Measurements from ENCODE around the gene ELOB. TPM values are rescaled to one million over a fixed set of nuclear protein-coding genes. Genes with fewer than 3 reads are reported as not detected.

Gene ELOB
- total and polyA plus RNA-seq, 2 of the 8 experiments (the other 6 are each of a cell fraction or from before 2014, with no cell fraction given), result 237 to 1,357 TPM

DNA sequence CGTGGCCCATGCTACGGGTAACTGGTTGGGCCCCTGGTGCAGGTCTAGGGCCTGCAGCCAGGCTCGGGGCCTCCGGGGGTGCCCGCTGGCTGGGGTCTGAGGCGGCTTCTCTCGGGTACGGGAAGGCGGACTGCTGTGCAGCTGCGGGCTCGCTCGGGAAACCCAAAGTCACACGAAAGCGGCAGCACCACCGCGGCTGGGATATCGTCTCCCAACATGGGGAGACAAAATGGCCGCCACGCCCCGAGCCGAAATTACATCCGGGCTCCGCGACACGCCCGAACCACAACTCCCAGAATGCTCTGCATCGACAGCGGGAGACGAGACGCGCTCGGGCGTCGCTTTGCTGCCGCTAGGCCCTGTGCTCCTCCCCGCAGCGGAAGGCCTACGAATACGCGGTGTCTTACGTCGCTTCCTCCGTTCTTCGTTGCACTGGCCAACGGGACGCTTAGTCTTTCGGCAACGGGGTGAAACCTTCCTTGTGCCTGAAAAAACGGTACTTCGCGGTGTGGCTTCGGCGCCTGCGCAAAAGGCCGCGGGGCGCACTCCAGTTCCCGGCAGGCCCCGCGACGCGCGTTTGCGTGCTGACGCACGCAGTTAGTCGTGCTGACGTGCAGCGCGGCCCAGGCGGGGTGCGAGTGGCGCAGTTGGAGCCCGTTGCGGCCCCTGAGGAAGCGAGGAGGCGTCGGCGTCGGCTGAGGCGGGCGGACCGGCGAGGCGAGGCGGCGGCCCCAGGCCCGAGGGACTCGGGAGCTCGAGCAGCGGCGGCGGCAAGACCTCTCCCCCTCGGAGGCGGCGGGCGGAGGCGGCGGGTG lies 24.8 kb downstream of the ELOB start, which contains the start of gene SRRM2:
TSS of gene SRRM2 (plus strand) at position 604 of the 815 bp plus-strand sequence. CDS start 3,727 bp downstream, outside the sequence.
- Histone ChIP-seq H3K4me3 (ENCODE audit: extremely low read depth in 1 of 4, insufficient read depth in 2 of 4, low read depth in 3 of 4, low read length in 4 of 4) (peak within 1 kb of the TSS; percentile 75 to 93 (median 88)), H3K14ac (ENCODE audit: insufficient read length) (no peak within 1 kb of the TSS), H3K4me1 (replicated peaks in 1 of 4; ENCODE audit: control insufficient read depth in 3 of 4, insufficient read depth in 4 of 4, low read length in 3 of 4) (peaks cover 2 to 8% (median 5%) of the 10 kb centered on the region in 4 experiments; a peak in 6 of 7 replicates), H3K23ac (ENCODE audit: insufficient read length) (no peak within 1 kb of the TSS), H2AFZ (ENCODE audit: low read length) (peak within 1 kb of the TSS; percentile 90), H3K4ac (replicated peaks; ENCODE audit: insufficient read length, low read depth, low read length) (peak within 1 kb of the TSS; percentile 94), H3K9me3 (ENCODE audit: insufficient read depth in 2 of 2, low read depth in 1 of 2, low read length in 1 of 2) (no peaks in the 10 kb centered on the region), H4K20me1 (replicated peaks in 1 of 2; ENCODE audit: control insufficient read depth in 1 of 2, insufficient read depth in 2 of 2, low read length in 2 of 2) (peaks cover 21 to 22% of the 10 kb centered on the region in 2 experiments), H2BK5ac (ENCODE audit: low read depth, low read length) (peak within 1 kb of the TSS; percentile 100), H3K36me3 (ENCODE audit: control insufficient read depth in 2 of 4, insufficient read depth in 4 of 4, low read length in 3 of 4) (peaks cover under 1 to 15% (median 8%) of the 10 kb centered on the region in 4 experiments; a peak in 7 of 8 replicates), H3K79me2 (ENCODE audit: control insufficient read depth in 1 of 2, insufficient read depth in 2 of 2, low read length in 2 of 2) (peaks cover 38 to 51% of the 10 kb centered on the region in 2 experiments), H3K18ac (ENCODE audit: extremely low read depth, low read length) (peak within 1 kb of the TSS; percentile 100), H2BK15ac (ENCODE audit: low read length) (peak within 1 kb of the TSS; percentile 99; the same call in 1 of the 2 replicates), H2BK20ac (ENCODE audit: low read length) (peak within 1 kb of the TSS; percentile 98; the same call in 1 of the 2 replicates), H3K79me1 (ENCODE audit: low read depth, low read length) (peaks cover 5% of the 10 kb centered on the region), H2BK120ac (replicated peaks; ENCODE audit: low read depth, low read length) (peak within 1 kb of the TSS; percentile 96), H2BK12ac (ENCODE audit: low read depth, low read length) (peak within 1 kb of the TSS; percentile 100), H3K9ac (replicated peaks in 1 of 4; ENCODE audit: extremely low read depth in 1 of 4, low read depth in 3 of 4, low read length in 3 of 4) (peak within 1 kb of the TSS; percentile 98 to 100 (median 99)), H4K91ac (replicated peaks; ENCODE audit: insufficient read length, low read length) (peak within 1 kb of the TSS; percentile 100), H3K27me3 (replicated peaks in 1 of 4; ENCODE audit: control insufficient read depth in 3 of 4, extremely low read depth in 1 of 4, insufficient read depth in 3 of 4, low read length in 3 of 4) (no peaks in the 10 kb centered on the region), H2AK5ac (ENCODE audit: low read depth, low read length) (peak within 1 kb of the TSS; percentile 11; the same call in 1 of the 2 replicates), H3K4me2 (ENCODE audit: insufficient read depth in 1 of 2, low read depth in 2 of 2, low read length in 2 of 2) (peak within 1 kb of the TSS; percentile 82 to 99), H3K27ac (ENCODE audit: low read depth, low read length) (peak within 1 kb of the TSS; percentile 99), H4K5ac (ENCODE audit: insufficient read length, low read depth, low read length) (peak within 1 kb of the TSS; percentile 100), H3K23me2 (ENCODE audit: low read depth, low read length) (peaks cover 8% of the 10 kb centered on the region; the same call in 1 of the 2 replicates), H4K8ac (ENCODE audit: extremely low read depth, insufficient read depth, low read length) (peak within 1 kb of the TSS; percentile 100), H3K56ac (replicated peaks; ENCODE audit: insufficient read length, low read depth, low read length) (peak within 1 kb of the TSS; percentile 97)
- peak; percentile 78 to 96 for DNase-seq (ENCODE audit: low read depth in 1 of 2, low spot score in 2 of 2)
- 1% methylated on average over 90 of the region's 99 CpGs; no CpG with 5 or more reads in 1 of the 2 experiments for WGBS, 2 experiments (ENCODE audit: extremely low coverage in 1 of 2, insufficient coverage in 1 of 2, insufficient read length in 1 of 2, insufficient replicate concordance in 2 of 2, low coverage in 1 of 2, low lambda C conversion rate in 2 of 2, missing lambda C conversion rate in 1 of 2)
- CTCF ChIA-PET (ENCODE audit: partially characterized antibody), result interaction anchor here (0.8 kb wide), 1 partner anchor 18 kb away, joined by 3 read pairs; no protein-coding TSS in a partner anchor
- POLR2A ChIA-PET (ENCODE audit: partially characterized antibody), result interaction anchor here (0.6 to 8.3 kb wide), 32 partner anchors 8 to 883 kb away, joined by 3 to 180 read pairs (median 4); partner anchors contain the start of genes AMDHD2, ELOB, KCTD5 and PRSS27
- FAIRE-seq, result no peak
- peak; percentile 14; the same call in 1 of the 2 replicates for TF ChIP-seq TEAD4 (IDR thresholded peaks at IDR 0.05; ENCODE audit: low read depth, low read length)
- peak; percentile 67 for TF ChIP-seq TBP (IDR thresholded peaks at IDR 0.05; ENCODE audit: low read depth, low read length)
- TF ChIP-seq, protein P1, sequence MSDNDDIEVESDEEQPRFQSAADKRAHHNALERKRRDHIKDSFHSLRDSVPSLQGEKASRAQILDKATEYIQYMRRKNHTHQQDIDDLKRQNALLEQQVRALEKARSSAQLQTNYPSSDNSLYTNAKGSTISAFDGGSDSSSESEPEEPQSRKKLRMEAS (IDR thresholded peaks at IDR 0.05), result peak; percentile 46
- TF ChIP-seq EGR1 (IDR thresholded peaks at IDR 0.05; ENCODE audit: borderline replicate concordance, low read depth, low read length), result no peak
- TF ChIP-seq JUND (IDR thresholded peaks at IDR 0.05; ENCODE audit: low read length), result peak; percentile 21
- peak; percentile 76; the same call in 1 of the 2 replicates for TF ChIP-seq GTF2F1 (IDR thresholded peaks at IDR 0.05; ENCODE audit: borderline replicate concordance, low read depth, low read length)
- TF ChIP-seq GABPA (IDR thresholded peaks at IDR 0.05; ENCODE audit: borderline replicate concordance, insufficient read depth, low read length), result 0 out of 2 replicates have a peak, but pooled peaks have one; percentile 48
- TF ChIP-seq SIN3A (conservative IDR thresholded peaks at IDR 0.05 in 1 of 2, IDR thresholded peaks at IDR 0.05 in 1 of 2; ENCODE audit: low read depth in 1 of 2, low read length in 2 of 2), result peak in 1 of 2 experiments; percentile 39; a peak in 1 of 4 replicates
- peak; percentile 83 for TF ChIP-seq CREB1 (IDR thresholded peaks at IDR 0.05)
- TF ChIP-seq SP1 (IDR thresholded peaks at IDR 0.05; ENCODE audit: low read depth, low read length), result peak; percentile 47; the same call in 1 of the 2 replicates
